ENCODE measurements around the gene SLC26A5.
A peak's percentile ranks its signal among the peaks of the same experiment; 100 is the strongest.

Gene SLC26A5

GRCh38 chr7:103379270-103379975 lies 66.6 kb downstream of the SLC26A5 start:
- no peak for DNase-seq (ENCODE audit: low read depth)
- H3K4me3 ChIP-seq (ENCODE audit: low read depth, low read length), result no peak overlapping the region
- in situ Hi-C loops (cut with HindIII; ENCODE audit: low sequenced_read_pairs), result no loop called here
- no peak for TF ChIP-seq CTCF (IDR thresholded peaks at IDR 0.05; ENCODE audit: low read depth, low read length, missing control alignments)

- in situ Hi-C loops (cut with HindIII; ENCODE audit: low sequenced_read_pairs), result no loop called here
- no peak for TF ChIP-seq CTCF (IDR thresholded peaks at IDR 0.05; ENCODE audit: low read depth, low read length, missing control alignments)
- no peak overlapping the region for H3K4me3 ChIP-seq (ENCODE audit: low read depth, low read length)
- DNase-seq (ENCODE audit: low read depth), result no peak
These were observed 72.0 kb downstream of the SLC26A5 start for GRCh38 chr7:103373866-103374643.

- in situ Hi-C loops (cut with HindIII; ENCODE audit: low sequenced_read_pairs), result no loop called here
- no peak overlapping the region for H3K4me3 ChIP-seq (ENCODE audit: low read depth, low read length)
- no peak for TF ChIP-seq CTCF (IDR thresholded peaks at IDR 0.05; ENCODE audit: low read depth, low read length, missing control alignments)
- no peak for DNase-seq (ENCODE audit: low read depth)
These were observed 76.6 kb downstream of the SLC26A5 start for GRCh38 chr7:103369432-103369831.

- H3K4me3 ChIP-seq (ENCODE audit: low read depth, low read length), result no peak overlapping the region
- TF ChIP-seq CTCF (IDR thresholded peaks at IDR 0.05; ENCODE audit: low read depth, low read length, missing control alignments), result no peak
- DNase-seq (ENCODE audit: low read depth), result no peak
- in situ Hi-C loops (cut with HindIII; ENCODE audit: low sequenced_read_pairs), result no loop called here
These were observed 96.2 kb downstream of the SLC26A5 start for GRCh38 chr7:103349805-103350204.

- no peak for DNase-seq (ENCODE audit: low read depth)
- TF ChIP-seq CTCF (IDR thresholded peaks at IDR 0.05; ENCODE audit: low read depth, low read length, missing control alignments), result no peak
- peak overlapping the region; percentile 95 for H3K4me3 ChIP-seq (ENCODE audit: low read depth, low read length)
- in situ Hi-C loops (cut with HindIII; ENCODE audit: low sequenced_read_pairs), result no loop called here
These were observed 97.0 kb downstream of the SLC26A5 start for GRCh38 chr7:103348959-103349358.

- peak overlapping the region; percentile 95 for H3K4me3 ChIP-seq (ENCODE audit: low read depth, low read length)
- no peak for TF ChIP-seq CTCF (IDR thresholded peaks at IDR 0.05; ENCODE audit: low read depth, low read length, missing control alignments)
- DNase-seq (ENCODE audit: low read depth), result no peak
- in situ Hi-C loops (cut with HindIII; ENCODE audit: low sequenced_read_pairs), result no loop called here
These were observed 97.6 kb downstream of the SLC26A5 start for GRCh38 chr7:103348452-103348851.
